SU-DHL-6 (cell line): ENCODE results near the gene ADGRD1.

Experiments used
- EZH2phosphoT487 ChIP-seq: fragments of 200-600 bp; sonication (generic), shearing (Covaris generic); conservative IDR thresholded peaks from 2 replicates; pipeline ENCODE4 v1.6.1; 2018; ENCODE audit warnings: mild to moderate bottlenecking, antibody characterized with exemption, low read length, moderate library complexity, mixed read lengths
- TF ChIP-seq, protein P1 (sequence below): fragments of 200-600 bp; sonication (generic); IDR thresholded peaks from one replicate; pipeline ENCODE4 v1.5.1; 2017; ENCODE audit warnings: antibody characterized with exemption, mild to moderate bottlenecking, low read length, moderate library complexity; ENCODE audit not compliant: insufficient read depth, poor library complexity, severe bottlenecking

DNA sequence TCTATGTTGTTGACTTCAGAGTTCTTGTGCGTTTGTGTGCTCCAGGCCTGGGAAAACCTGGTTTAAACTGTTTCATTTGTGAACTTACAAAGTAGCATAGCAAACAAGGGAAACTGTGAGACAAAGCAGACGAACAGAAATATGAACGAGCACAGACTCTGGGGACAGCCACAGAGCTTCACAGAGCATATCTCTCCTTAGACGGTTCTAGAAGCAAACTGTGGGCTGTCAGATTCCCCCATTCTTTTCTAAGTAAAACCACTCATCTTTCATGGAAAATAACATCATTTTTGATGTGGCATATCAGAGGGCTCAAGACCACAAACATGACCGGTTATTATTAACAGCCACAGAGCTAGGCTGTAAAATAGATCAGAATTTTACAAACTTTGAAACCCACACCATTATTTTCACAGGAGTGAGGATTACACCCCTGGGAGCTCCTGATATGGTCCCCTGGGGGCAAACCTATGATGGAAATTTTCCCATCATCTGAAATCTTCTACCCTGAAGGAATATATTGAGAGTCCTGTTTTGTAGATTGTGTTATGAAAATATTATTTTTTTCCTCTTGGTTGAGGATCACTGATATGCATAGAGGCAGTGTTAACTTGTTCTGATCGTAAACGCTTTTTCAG lies 102.0 kb downstream of the ADGRD1 start:
- TF ChIP-seq, protein P1, sequence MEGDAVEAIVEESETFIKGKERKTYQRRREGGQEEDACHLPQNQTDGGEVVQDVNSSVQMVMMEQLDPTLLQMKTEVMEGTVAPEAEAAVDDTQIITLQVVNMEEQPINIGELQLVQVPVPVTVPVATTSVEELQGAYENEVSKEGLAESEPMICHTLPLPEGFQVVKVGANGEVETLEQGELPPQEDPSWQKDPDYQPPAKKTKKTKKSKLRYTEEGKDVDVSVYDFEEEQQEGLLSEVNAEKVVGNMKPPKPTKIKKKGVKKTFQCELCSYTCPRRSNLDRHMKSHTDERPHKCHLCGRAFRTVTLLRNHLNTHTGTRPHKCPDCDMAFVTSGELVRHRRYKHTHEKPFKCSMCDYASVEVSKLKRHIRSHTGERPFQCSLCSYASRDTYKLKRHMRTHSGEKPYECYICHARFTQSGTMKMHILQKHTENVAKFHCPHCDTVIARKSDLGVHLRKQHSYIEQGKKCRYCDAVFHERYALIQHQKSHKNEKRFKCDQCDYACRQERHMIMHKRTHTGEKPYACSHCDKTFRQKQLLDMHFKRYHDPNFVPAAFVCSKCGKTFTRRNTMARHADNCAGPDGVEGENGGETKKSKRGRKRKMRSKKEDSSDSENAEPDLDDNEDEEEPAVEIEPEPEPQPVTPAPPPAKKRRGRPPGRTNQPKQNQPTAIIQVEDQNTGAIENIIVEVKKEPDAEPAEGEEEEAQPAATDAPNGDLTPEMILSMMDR: no peak
- TF ChIP-seq EZH2phosphoT487: no peak
